SKM-1 (cell line): ENCODE measurements around the gene PPP2R5E.
"Not testable (repeated sequence)": the region's sequence is repeated elsewhere in the genome, so short reads cannot be mapped to it uniquely, and the experiment has no call there.

Experiments used
- DNase-seq: peaks from one replicate; lab custom pipeline; 2025; ENCODE audit not compliant: unreplicated experiment; lab: John Stamatoyannopoulos, UW

PPP2R5E gene

DNA sequence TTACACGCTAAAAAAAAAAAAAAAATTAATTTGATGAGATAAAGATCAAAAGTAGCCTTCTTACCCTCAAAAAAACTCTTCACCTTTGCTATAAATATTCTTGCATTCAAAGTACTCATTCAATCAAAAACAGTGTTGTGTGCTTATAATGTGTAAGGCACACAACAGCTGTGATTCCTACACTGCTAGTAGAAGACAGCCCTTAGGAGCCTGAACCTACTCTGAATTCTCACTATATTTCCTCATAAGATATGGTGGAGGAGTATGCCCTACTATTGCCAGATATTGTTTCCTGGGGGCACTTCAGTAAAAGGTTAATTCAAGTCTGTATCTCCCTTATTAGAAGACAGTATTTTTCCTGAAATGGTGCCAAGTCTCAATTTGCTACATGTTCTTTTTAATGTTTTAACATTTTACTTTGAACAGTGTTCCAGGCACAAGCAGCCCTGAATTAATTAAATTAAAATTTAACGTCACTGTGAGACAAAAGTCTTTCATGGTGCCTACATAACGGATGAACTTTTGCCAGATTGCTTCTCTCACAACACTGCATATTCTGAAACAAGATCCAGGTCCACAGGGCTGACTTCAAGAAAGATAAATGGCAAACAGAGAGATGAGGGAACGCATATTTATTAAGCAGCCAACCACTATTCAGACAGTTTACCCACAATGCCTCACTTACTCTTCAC, 19.3 kb downstream of the PPP2R5E start:
- no peak for DNase-seq

DNA sequence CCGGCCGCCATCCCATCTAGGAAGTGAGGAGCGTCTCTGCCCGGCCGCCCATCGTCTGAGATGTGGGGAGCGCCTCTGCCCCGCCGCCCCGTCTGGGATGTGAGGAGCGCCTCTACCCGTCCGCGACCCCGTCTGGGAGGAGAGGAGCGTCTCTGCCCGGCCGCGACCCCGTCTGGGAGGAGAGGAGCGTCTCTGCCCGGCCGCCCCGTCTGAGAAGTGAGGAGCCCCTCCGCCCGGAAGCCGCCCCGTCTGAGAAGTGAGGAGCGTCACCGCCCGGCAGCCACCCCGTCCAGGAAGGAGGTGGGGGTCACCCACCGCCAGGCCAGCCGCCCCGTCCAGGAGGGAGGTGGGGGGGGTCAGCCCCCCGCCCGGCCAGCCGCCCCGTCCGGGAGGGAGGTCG, 20.7 kb downstream of the PPP2R5E start:
- not testable (repeated sequence) for DNase-seq

DNA sequence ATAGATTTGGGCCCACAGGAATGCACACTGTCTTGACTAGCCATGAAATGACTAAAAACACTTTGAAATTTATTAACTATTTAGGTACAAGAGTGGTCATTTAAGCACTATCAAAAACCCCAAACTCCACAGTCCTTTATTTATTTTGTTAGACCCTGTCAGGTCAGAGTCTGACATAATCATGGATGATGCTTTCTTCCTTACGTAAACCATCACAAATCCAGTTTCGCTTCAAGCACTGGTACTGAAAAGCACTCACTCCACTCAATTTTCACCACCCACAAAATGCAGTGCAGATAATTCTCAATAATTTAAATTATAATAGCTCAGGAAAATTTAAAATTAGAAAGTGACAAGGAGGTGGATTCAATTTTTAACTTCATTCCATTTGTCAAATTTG, 25.8 kb downstream of the PPP2R5E start:
- no peak for DNase-seq

DNA sequence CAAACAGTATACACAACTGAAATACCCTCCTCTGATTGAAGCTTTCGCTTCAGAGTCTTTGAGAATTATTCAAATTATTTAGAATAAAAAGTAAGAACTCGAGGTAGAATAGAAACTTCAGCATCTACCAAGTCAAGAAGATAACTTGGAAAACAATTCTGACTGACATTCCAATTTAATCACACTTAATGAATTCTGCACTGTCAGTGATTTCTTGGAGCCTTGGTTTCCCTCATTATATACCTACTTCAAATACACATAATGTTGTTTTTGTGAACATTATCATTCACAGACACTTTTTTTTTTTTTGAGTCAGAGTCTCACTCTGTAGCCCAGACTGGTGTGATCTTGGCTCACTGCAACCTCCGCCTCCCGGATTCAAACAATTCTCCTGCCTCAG, 27.9 kb downstream of the PPP2R5E start:
- no peak for DNase-seq

DNA sequence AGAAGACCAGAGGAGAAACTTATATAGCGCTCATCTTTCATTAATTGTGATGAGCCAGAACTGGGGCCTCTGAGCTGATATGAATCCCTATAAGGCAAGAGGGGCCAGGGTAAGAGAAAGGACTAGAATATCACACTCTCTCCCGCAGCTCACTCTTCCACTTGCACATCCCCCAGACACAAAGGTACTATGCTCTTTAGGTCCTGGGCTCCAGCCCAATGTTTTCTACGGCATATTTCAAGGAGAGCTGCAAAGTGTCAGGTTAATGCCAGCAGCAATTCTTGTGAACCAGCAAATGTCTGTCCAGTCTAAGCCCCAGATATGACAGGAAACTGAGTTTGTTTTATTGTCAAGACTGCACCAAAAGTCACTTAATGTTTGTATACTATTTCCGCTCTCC, 29.4 kb downstream of the PPP2R5E start:
- no peak for DNase-seq

- no peak for DNase-seq
Measured at GRCh38 chr14:63512861-63513260, 30.3 kb downstream of the PPP2R5E start.

GRCh38 chr14:63510538-63510937, 32.6 kb downstream of the PPP2R5E start:
- no peak for DNase-seq

DNA sequence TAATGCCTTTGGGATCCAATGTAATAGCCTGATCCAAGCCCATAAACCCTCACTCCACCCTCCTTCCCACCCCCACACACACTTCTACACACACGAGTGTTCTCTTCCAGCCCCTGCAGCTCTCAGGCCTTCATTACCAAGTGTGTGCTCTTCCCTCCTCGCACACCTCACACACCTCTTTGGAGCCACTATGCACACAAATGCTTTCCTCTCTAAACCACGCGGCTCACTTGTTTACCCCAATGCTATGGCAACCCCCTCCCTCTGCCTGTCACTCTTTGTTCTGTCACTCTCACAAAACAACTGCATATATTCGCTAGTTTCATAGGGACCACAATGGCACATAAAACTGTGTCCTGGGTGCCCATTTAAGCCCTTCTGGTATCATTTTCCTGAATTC, 35.1 kb downstream of the PPP2R5E start:
- no peak for DNase-seq

DNA sequence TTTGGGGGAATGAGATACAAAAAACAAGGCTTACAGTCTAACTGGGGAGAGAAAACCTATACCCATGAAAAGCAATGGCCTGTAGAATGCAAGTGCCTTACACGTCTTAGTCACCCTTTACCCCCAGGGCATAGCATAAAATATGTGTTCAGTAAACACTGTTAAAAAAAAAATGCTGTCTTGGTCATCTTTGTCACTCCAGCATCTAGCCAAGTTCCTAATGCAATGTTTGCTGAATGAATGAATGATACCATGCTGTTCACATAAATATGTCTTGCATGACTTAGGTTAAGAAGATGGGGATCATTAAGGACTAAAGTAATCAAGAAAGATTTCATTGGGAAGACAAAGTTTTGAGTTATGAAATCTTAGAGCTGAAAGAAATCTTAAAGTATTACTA, 38.5 kb downstream of the PPP2R5E start:
- no peak for DNase-seq

DNA sequence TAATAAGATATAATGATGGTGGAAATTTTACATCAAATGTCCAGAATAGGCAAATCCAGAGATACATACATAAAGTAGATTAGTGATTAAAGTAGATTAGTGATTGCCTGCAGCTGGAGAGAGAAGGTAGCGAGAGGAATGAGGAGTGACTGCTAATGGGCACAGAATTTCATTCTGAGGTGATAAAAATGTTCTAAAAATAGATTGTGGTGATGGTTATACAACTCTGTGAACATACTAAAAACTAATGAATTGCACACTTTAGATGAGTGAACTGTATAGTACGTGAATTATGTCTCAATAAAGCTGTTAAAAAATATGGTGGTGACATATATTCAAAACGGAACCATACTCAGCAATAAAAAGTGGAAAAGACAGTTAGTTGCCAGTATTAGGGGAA, 41.7 kb downstream of the PPP2R5E start:
- no peak for DNase-seq

GRCh38 chr14:63499701-63500250, 43.4 kb downstream of the PPP2R5E start:
- DNase-seq, result no peak

DNA sequence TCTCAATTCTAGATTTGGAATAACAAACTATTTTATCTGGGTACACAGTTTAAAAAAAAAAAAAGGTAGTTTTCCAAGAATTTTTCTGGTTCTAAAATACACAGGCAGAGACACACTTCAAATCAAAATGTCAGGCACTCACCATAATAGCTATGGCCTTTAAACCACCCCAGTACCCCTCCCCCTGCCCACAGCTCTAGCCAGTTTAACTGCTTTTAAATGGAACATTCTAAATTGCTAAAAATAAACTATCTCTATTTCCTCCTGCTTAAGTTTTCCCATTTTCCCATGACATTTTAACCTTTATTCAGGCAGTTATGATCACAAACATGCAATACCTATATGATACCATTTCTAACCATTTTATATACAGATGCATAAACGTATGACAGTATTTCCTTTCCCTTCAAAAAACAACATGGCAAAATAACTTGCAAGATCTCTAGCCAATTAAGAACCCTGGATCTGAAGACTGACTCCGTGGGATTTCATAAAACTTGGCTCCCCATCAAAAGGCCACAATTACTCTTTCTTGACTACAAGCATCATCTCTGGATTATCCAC, 46.3 kb downstream of the PPP2R5E start:
- DNase-seq, result no peak

DNA sequence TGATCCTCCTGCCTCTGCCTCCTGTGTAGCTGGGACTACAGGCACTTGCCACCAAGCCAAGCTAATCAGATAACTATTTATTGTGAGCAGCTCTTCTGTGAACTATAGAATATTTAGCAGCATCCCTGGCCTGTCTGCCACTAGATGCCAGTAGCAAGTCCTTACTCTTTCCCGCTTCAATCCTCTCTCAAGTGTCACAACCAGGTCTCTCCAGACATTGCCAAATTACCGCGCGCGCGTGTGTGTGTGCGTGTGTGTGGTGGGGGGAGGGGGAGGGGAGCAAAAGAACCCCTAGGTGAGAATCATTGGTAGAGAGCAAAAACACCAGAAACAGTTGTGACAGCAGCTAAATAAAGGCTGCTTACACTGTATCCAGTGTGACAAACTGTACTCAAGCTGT, 49.9 kb downstream of the PPP2R5E start:
- no peak for DNase-seq

GRCh38 chr14:63492391-63492790, 50.8 kb downstream of the PPP2R5E start:
- DNase-seq, result no peak

- DNase-seq, result no peak
Measured at GRCh38 chr14:63487724-63488123, 55.5 kb downstream of the PPP2R5E start.

DNA sequence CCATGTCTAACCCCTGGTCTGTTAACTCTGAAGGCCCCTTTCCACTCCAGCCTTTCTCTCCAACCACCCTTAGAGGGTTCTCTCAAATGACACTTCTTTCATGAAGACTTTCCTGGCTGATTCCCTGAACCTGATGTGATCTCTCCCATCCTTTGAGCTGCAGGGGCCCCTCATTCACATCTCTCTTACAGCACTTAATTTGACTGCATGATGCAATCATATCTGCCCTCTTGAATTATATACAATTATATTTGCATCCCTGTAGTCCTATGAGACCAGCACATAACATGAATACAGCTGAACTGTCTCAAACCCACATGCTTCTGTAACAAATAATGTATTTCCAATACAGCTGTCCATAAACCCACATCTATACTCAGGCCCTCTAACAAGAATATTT, 56.4 kb downstream of the PPP2R5E start:
- DNase-seq, result no peak

DNA sequence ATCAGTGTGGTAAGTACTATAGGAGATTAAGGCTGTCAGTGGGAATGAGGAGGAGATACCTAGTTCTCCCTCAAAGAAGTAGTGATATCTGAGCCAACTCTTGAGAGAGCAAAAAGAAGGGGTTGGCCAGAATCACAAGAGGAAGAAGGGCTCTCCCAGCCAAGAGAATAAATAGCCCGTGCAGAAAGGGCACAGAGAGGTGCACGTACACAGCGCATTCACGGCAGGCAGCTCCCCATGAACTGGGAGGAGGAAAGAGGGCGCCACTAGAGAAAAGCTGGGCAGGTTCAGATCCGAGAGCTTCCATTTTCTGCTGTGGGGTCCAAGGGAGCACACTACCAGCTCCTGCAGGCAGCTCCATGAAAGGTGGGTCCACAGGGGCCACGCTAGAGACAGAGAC, 59.9 kb downstream of the PPP2R5E start:
- no peak for DNase-seq

DNA sequence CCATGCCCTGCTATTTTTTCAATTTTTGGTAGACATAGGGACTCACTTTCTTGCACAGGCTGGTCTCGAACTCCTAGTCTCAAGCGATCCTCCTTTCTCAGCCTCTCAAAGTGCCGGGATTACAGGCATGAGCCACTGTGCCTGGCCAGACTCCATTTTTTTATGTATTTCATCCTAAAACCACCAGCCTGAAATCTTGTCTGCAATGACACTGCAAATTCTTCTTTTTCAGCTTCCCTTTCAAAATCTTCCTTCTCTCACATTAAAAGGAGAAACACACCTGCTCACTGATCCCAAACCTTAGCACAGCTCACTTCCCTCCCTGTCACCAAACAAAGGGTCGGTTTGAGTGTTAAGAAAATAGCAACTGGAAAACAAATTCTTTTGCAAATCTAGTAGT, 62.6 kb downstream of the PPP2R5E start:
- DNase-seq, result no peak

- no peak for DNase-seq
Measured at GRCh38 chr14:63478437-63478852, 64.7 kb downstream of the PPP2R5E start.

- no peak for DNase-seq
Measured at GRCh38 chr14:63478010-63478409, 65.2 kb downstream of the PPP2R5E start.

GRCh38 chr14:63477556-63477955, 65.6 kb downstream of the PPP2R5E start:
- DNase-seq, result no peak

GRCh38 chr14:63475761-63476160, 67.4 kb downstream of the PPP2R5E start:
- DNase-seq, result no peak

- DNase-seq, result no peak
Measured at GRCh38 chr14:63474844-63475243, 68.3 kb downstream of the PPP2R5E start.
